HG02852 (cell line): Measurements from ENCODE around the gene SLC37A4.
"Not testable (repeated sequence)": the region's sequence is repeated elsewhere in the genome, so short reads cannot be mapped to it uniquely, and the experiment has no call there.

Experiments
- ATAC-seq: cut with Tn5 transposase; IDR thresholded peaks from one replicate; pipeline ENCODE4 v1.9.1; 2021; ENCODE audit warnings: mild to moderate bottlenecking, moderate library complexity; ENCODE audit not compliant: unreplicated experiment

SLC37A4 gene

DNA sequence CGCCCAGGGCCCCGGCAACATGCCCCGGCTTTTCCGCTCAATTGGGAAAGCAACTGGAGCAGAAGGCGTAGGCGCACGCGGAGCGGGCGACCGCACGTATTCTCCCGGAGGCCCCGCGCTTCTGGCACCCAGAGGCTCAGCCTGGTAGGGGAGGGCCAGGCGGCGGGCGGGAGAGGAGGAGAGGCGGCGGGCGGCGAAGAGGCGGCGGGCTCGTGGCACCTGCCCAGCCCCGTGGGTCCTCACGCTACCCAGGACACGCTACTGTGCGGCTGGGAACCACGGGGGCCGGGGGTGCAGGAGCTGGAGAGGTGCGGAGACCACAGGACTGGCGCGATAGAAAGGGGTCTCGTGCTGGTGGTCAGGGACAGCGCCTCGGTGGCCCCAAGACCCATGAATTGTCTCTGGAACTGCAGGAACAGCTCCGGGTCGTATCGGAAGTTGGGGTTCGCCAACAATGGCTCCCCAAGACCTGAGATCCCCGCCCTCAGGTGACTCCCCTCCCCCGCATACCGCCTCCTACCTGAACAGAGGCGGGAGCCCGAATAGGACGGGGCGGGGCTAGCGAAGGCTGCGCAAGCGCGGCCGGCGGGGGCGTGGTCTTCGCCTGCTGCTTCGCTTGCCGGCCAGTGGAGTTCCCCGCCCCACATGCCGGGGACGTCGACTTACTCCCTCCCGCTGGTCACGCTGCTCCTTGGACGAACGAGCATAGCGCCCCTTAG, at the start of gene SLC37A4:
Gene SLC37A4 (minus strand): TSS at position 549 of the 719 bp plus-strand sequence.
- peak; percentile 86 for ATAC-seq

DNA sequence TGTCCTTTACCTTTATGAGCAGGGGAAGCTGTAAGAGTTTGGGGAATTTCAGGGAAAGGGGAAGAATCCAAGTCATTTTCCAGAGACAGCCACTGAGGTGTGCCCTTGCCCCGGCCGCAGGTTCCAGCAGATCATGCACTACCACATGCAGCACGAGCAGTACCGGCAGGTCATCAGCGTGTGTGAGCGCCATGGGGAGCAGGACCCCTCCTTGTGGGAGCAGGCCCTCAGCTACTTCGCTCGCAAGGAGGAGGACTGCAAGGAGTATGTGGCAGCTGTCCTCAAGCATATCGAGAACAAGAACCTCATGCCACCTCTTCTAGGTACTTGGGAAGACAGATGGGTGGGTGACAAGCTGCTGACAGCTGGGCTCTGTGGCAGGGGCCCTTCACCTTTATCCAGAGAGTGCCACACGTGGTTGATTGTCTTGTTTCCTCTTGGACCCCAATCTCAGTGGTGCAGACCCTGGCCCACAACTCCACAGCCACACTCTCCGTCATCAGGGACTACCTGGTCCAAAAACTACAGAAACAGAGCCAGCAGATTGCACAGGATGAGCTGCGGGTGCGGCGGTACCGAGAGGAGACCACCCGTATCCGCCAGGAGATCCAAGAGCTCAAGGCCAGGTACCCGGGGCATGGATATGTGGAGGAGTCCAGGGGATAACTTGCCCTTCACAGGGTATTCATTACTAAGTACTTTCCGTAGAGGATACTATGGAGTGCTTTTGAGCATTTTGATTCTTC, 48.2 kb upstream of the SLC37A4 start:
- ATAC-seq = no peak

DNA sequence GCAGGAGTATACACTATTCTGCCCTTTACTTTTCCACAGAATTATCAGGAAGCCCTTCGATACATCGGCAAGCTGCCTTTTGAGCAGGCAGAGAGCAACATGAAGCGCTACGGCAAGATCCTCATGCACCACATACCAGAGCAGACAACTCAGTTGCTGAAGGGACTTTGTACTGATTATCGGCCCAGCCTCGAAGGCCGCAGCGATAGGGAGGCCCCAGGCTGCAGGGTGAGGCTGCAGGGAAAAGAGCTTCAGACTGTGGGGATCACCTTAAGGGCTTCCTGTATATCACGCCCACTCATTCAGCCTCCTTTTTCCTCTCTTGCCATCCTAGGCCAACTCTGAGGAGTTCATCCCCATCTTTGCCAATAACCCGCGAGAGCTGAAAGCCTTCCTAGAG, 47.2 kb upstream of the SLC37A4 start:
- no peak for ATAC-seq

DNA sequence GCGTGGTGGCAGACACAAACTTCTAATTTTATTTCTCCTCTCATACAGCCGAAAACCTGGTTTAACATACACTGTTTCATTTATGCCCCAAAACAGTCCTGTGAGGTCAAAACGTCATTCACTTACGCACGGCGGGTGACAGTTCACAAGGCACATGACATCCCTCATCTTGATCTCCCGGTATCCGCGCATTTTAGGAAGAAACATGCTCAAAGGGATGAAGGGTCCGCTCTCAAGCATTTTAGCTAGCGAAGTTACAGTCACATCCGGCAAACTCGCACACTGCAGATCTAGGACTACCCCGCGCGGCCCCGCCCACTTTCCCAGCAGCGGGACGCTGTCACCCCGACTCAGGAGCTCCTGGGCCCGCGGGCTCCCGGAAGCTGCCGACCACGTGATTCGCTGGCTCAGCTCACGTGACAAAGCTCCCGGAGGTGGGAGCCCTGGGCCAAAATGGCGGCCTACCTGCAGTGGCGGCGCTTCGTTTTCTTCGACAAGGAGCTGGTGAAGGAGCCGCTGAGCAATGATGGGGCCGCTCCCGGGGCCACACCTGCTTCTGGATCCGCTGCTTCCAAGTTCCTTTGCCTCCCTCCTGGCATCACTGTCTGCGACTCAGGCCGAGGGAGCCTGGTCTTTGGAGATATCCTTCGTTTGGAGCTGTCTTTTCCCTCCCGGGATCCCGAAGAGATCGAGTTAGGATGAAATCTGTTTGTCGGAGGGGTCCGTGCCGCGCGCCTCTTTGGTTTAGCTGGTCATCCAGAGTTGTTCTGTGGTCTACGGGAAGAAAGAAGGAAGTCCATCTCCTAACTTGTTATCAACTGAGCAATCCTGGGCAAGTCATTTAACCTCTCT, 36.9 kb upstream of the SLC37A4 start, which contains the start of gene VPS11:
Gene VPS11 (plus strand): TSS at position 448 of the 852 bp plus-strand sequence. CDS start 6 bp downstream, at position 454.
- peak; percentile 95 for ATAC-seq

DNA sequence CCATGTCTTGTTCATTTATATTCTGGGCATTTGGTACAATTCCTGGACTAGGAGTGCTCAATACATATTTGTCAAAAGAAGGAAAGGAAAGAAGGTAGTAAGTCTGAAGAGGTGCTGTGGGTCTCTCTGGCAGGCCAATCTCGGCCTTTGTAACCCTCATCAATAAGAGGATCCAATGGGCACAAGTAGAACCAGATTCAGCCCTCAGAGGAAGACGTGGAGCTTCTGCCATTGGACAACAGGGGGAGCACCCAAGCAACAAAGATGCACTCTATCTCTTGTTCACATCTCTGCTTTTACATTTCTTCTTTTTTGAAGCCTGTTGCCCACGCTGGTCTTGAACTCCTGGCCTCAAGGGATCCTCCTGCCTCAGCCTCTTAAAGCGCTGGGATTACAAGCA, 34.7 kb upstream of the SLC37A4 start:
- no peak for ATAC-seq

DNA sequence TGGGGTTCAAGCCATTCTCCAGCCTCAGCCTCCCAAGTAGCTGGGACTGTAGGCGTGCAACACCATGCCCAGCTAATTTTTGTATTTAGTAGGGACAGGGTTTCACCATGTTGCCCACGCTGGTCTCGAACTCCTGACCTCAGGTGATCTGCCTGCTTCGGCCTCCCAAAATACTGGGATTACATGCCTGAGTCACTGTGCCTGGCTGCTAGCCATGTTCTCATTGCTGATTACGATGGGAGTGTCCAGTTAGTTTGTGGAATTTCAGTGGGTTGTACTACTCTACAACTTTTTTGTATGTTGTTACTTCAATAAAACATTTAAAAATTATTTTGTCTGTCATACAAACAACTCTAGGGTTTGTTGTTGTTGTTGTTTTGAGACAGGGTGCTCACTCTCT, 32.1 kb upstream of the SLC37A4 start:
- no peak for ATAC-seq

DNA sequence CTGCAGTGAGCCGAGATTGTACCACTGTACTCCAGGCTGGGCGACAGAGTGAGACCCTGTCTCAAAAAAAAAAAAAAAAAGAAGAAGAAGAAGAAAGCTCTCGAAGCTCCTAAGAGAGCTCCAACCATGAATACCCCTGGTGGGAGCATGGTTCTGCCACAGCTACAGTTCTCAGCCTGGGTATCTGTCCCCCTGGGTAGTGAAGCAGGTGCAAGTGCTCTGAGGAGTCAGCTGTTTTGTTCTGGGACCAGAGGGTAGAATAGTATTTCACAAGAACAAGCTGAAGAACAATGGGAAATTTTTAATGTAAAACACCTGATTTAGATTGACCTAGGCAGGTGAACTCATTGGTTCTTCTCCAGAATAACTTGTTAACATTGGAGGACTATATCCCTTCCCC, 30.6 kb upstream of the SLC37A4 start:
- ATAC-seq = no peak

DNA sequence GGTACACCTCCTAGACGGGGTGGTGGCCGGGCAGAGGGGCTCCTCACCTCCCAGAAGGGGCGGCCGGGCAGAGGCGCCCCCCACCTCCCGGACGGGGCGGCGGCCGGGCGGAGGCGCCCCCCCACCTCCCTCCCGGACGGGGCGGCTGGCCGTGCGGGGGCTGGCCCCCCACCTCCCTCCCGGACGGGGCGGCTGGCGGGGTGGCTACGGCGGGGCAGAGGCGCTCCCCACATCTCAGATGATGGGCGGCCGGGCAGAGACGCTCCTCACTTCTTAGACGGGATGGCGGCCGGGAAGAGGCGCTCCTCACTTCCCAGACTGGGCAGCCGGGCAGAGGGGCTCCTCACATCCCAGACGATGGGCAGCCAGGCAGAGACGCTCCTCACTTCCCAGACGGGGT, 28.5 kb upstream of the SLC37A4 start:
- not testable (repeated sequence) for ATAC-seq

DNA sequence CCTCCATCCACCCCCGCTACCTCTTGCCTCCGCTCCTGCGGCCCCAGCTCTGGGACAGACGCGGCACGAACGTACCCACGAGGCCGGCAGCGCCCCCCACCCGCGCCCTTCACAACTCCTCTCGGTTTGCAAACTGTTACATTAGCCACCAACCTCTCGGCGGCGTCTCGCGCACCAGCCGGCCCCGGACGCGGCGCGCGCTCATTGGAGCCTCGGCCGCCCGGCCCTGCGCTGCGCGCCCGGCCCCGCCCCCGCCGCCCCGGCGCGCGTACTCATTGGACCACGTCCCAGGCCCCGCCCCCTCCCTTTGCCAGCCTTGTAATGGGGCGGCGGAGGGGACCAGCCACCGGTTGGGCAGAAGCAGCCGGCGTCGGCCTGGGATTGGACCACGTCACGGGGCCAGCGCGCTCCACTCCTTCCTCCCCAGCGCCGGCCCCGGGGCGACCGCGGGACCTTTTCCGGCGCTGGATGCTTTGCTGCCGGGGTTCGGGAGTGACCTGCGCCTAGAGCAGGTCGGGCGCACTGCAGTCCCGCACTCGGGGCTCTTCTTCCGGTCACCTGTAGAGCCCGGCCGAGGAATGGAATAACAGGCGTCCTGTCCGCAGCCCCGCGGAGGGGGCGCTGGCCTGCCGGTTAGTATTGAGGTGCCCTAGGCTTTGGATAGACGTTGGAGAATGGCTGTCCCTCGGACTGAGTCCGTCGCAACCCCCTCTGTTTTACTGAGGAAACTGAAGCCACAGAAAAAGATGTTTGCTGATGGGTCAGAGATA, 26.5 kb upstream of the SLC37A4 start, which contains the start of gene HYOU1:
Gene HYOU1 (minus strand): TSS at position 206 of the 770 bp plus-strand sequence. CDS start 1,045 bp downstream, outside the sequence.
- ATAC-seq = peak; percentile 93

DNA sequence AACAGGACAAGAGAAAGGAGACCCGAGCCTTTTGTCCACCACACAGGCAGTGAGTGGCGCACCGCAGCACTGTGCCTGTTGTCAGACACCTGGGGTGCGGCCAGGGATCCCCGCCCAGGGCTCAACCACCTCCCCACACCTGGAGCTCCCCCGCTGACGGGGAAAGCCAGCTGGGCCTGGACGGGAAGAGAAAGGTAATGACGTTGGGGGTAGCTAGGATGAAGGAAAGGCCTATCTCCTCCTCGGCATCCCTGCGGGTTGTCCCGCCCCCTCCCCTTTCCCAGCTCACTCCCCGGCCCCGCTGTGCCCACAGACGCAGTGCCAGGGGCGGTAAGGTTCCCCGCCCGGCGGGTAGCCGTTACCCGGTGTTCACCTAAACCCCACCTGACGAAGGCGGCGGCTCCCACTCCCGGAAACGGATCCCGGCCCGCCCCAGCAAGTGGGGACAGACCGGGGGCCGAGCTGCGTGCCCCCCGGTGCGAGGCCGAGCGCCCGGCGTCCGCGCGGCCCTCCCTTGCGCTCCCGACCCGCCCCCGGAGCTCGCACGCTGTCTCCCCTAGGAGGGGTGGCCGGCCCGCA, 25.8 kb upstream of the SLC37A4 start:
- ATAC-seq = peak; percentile 12

DNA sequence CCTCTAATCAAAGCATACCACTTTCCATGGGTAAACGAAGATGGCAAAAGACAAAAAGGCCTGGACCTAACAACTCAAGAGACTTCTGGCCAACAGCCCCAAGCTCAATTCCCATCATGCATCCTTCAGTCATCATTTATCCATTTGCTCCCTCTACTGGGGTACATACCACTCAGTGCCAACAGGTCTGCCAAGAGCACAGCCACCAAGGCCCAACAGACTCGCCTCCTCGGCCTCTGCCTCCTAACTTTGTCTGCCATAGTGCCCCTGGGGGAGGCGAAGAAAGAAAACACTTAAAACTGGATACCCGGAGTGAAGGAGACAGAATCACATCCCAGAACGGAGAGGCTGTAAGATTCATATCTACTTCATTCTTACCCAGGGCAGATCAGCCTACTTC, 25.2 kb upstream of the SLC37A4 start:
- ATAC-seq = no peak

DNA sequence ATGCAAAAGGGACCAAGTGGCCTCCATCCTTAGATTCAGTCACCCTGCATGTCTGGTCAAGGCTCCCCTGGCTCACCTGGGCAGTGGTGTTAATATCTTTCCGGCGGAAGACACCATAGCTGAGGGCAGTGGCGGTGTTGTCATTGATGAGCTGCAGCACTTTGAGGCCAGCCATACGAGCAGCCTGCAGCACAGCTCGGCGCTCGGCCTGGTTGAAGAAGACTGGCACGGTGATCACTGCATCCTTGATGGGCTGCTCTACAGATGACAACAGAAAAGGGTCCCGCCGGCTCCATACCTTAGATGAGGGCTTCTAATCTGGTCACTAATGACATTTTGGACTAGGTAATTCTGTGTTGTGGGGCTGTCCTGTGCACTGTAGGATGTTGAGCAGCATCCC, 23.7 kb upstream of the SLC37A4 start:
- no peak for ATAC-seq

DNA sequence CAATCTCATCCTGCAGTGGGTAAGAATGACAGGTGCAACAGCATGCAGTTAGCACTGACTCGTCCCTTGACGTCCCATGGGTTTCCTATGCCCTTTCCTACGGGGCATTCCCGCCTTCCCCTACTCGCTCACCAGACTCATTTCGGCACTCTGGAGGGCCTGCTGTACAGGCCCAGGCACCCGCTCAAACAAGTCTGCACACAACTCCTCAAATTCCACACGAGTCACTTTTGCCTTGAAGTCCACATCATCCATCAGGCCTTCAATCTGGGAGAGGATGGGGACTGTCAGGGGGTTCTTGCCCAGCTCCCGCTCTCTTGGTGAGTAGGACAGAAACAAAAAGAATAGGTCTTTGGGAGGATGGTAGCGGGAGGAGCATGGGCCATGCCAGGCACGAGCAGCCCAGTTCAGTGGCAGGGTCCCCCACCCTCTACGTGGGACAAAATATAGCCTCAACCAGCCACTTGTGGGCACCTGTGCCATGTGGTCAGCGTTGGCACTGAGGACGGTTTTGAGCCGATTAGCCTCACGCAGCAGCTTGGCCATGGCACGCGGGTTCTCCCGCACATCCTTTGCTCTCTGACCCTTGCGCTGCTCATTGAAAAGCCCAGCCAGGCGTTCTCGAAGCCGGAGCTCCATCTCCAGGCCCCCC, 21.6 kb upstream of the SLC37A4 start:
- ATAC-seq = no peak

DNA sequence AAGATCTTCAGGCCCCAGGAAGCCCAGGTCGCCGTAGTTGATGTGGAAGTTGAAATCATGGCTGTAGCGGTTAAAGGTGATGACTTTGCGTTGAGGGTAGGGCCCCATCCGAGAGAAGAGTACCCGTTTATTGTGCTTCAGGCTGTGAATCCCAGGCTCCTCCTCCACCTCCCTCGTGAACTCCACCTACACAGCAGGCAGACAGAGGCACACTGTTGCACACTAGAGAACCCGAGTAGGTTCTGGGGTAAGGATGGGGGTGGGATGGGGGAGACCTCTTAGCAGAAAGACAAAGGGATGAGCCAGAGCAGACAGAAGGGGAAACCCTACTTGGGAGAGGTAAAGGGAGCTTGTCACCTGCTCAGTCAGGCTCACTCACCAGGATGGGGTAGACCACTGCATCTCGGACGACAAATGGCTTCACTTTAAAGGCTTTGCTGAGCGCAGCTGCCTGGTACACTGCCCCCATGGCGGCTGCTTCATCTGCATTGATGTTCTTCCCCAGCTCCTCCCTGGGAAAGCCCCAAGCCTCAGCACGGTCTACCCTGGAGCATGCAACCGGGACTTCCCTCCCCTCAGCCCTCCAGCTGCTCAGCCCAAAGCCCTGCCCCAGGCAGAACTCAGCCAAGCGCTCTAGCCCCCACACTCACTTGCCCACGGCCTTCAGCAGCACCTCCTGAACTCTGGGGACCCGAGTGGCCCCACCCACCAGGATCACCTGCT, 20.9 kb upstream of the SLC37A4 start:
- ATAC-seq = peak; percentile 60

DNA sequence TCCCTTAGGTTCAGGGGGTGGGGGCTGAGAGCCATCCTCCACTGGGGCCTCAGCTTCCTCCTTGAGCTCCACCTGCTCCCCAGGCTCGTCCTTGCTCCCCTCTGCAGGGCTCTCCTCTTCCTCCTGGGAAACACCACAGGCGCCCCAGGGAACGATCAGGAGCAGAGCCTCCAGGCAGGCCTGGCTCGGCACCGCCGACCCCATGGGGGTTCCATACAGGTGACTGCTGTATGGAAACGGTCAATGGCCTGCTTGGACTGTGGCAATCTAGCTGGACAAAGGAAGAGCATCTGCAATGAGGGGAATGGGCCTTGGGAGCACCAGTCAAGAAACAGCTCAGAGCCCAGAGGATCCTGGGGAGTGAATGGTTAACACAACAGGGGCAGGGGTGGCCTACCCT, 18.4 kb upstream of the SLC37A4 start:
- ATAC-seq = no peak

DNA sequence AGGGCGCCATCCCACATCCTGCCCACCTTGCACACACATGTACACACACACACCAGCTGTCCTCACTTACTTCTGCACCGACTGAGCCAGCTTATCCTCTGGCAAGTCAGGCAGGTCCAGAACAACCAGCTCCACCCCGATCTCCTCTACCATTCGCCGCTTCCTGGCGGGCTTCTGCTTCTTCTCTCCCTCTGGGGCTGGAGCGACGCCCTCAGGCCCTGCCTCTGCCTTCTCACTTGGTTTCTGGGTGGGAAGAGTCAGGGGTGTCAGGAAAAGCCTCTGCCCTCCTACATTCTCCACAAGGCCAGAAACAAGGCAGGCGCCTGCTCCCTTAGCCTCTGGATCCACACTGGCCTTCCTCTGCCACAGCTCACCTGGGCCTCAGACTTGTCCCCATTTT, 18.0 kb upstream of the SLC37A4 start:
- ATAC-seq = no peak

DNA sequence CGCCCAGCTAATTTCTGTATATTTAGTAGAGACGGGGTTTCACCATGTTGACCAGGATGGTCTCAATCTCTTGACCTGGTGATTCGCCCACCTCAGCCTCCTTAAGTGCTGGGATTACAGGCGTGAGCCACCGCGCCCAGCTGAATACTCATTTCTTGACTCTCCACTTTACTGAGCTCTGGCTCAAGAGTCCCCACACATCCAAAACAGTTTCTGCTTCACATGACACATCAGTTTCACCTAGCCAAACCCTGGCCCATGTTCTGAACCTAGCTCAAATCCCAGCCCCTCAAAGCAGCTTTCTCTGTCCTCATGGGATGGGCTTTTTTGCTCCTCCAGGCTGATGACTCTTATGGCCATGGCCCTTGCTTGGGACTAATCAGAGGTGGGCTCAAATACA, 16.5 kb upstream of the SLC37A4 start:
- no peak for ATAC-seq

DNA sequence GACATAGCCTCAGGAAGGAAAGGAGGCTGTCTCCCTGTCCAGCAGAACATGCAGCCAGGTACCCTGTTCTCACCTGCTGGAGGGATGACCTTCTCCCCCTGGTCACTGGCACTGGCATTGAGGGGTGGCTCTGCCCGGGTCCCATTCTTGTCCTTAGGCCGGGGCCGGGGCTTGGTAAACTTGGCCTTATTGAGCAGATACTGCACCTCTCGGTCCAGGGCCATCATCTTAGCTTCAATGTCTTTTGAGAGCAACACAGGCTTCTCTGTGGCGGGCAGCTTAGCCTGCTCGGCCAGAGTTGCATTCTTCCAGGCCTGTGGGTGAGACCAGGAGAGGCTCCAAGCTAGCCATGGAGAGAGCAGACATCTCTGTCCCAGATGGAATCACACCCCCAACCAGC, 15.8 kb upstream of the SLC37A4 start:
- ATAC-seq = no peak

DNA sequence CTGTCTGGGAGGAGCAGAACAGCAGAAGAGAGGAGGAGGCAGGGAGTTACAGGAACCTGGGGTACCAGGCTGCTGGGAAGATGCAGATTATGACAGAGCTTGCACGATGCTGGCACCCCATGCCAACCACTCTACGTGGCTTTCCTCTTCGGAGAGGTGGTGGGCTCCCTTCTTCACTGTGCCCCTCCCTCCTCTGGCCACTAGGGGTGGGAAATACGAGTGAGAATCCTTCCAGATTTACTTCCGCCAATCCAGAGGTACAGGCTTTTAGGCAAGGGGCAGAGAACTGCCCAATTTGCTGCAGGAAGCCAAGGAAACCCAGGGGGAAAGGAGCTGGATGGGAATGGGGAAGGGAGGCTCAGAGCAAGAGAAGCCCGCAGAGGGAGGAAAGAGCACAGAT, 14.0 kb upstream of the SLC37A4 start:
- ATAC-seq = no peak
